ENCODE results near the gene KRT10.

KRT10 gene

GRCh38 chr17:40824015-40824832, 1.8 kb upstream of the KRT10 start:
- no peak for DNase-seq (ENCODE audit: low spot score)
- TF ChIP-seq CTCF (IDR thresholded peaks at IDR 0.05; ENCODE audit: extremely low read depth, missing control alignments), result no peak

GRCh38 chr17:40821536-40821935, 878 bp downstream of the KRT10 start:
- TF ChIP-seq CTCF (IDR thresholded peaks at IDR 0.05; ENCODE audit: extremely low read depth, missing control alignments), result no peak
- no peak for DNase-seq (ENCODE audit: low spot score)

- TF ChIP-seq CTCF (IDR thresholded peaks at IDR 0.05; ENCODE audit: extremely low read depth, missing control alignments), result no peak
- DNase-seq (ENCODE audit: low spot score), result no peak
These were observed 2.1 kb downstream of the KRT10 start for GRCh38 chr17:40820228-40820838.

GRCh38 chr17:40819528-40820125, 2.8 kb downstream of the KRT10 start:
- peak; percentile 10 for DNase-seq (ENCODE audit: low spot score)
- no peak for TF ChIP-seq CTCF (IDR thresholded peaks at IDR 0.05; ENCODE audit: extremely low read depth, missing control alignments)

GRCh38 chr17:40818733-40819527, 3.5 kb downstream of the KRT10 start:
- peak; percentile 88 for DNase-seq (ENCODE audit: low spot score)
- no peak for TF ChIP-seq CTCF (IDR thresholded peaks at IDR 0.05; ENCODE audit: extremely low read depth, missing control alignments)

GRCh38 chr17:40818343-40818732, 4.1 kb downstream of the KRT10 start:
- TF ChIP-seq CTCF (IDR thresholded peaks at IDR 0.05; ENCODE audit: extremely low read depth, missing control alignments), result no peak
- DNase-seq (ENCODE audit: low spot score), result no peak

All from GM20000 (cell line).